Measurements from ENCODE around the gene NUP88.

NUP88 gene

DNA sequence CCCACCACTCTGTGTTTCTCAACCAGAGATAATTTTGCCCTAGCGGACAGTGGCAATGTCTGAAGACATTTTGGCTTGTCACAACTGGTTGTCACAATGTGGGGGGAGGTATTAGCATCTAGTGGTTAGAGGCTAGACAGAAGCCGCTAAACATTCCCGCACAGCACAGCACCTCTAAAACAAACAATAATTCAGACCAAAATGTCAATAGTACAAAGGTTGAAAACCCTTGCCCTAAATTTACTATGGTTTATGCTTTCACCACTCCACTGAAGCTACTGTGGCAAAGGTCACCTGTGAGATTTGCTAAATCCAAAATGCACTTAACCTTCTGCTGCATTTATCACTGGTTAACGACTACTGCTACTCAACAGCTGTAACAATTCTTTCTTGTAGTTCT lies 14.1 kb downstream of the NUP88 start:
- no peak for DNase-seq (ENCODE audit: low read depth in 1 of 2, low spot score in 1 of 2)
- no peak overlapping the region for H3K4me3 ChIP-seq (replicated peaks; ENCODE audit: insufficient read depth, low read length)
- no peak overlapping the region for H3K27ac ChIP-seq (replicated peaks)
- TF ChIP-seq, protein P1, sequence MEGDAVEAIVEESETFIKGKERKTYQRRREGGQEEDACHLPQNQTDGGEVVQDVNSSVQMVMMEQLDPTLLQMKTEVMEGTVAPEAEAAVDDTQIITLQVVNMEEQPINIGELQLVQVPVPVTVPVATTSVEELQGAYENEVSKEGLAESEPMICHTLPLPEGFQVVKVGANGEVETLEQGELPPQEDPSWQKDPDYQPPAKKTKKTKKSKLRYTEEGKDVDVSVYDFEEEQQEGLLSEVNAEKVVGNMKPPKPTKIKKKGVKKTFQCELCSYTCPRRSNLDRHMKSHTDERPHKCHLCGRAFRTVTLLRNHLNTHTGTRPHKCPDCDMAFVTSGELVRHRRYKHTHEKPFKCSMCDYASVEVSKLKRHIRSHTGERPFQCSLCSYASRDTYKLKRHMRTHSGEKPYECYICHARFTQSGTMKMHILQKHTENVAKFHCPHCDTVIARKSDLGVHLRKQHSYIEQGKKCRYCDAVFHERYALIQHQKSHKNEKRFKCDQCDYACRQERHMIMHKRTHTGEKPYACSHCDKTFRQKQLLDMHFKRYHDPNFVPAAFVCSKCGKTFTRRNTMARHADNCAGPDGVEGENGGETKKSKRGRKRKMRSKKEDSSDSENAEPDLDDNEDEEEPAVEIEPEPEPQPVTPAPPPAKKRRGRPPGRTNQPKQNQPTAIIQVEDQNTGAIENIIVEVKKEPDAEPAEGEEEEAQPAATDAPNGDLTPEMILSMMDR (IDR thresholded peaks at IDR 0.05; ENCODE audit: insufficient read depth, low read length), result no peak
- TF ChIP-seq, protein P2, sequence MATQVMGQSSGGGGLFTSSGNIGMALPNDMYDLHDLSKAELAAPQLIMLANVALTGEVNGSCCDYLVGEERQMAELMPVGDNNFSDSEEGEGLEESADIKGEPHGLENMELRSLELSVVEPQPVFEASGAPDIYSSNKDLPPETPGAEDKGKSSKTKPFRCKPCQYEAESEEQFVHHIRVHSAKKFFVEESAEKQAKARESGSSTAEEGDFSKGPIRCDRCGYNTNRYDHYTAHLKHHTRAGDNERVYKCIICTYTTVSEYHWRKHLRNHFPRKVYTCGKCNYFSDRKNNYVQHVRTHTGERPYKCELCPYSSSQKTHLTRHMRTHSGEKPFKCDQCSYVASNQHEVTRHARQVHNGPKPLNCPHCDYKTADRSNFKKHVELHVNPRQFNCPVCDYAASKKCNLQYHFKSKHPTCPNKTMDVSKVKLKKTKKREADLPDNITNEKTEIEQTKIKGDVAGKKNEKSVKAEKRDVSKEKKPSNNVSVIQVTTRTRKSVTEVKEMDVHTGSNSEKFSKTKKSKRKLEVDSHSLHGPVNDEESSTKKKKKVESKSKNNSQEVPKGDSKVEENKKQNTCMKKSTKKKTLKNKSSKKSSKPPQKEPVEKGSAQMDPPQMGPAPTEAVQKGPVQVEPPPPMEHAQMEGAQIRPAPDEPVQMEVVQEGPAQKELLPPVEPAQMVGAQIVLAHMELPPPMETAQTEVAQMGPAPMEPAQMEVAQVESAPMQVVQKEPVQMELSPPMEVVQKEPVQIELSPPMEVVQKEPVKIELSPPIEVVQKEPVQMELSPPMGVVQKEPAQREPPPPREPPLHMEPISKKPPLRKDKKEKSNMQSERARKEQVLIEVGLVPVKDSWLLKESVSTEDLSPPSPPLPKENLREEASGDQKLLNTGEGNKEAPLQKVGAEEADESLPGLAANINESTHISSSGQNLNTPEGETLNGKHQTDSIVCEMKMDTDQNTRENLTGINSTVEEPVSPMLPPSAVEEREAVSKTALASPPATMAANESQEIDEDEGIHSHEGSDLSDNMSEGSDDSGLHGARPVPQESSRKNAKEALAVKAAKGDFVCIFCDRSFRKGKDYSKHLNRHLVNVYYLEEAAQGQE (IDR thresholded peaks at IDR 0.05; ENCODE audit: insufficient replicate concordance, low read depth), result no peak
- TF ChIP-seq SPI1 (IDR thresholded peaks at IDR 0.05; ENCODE audit: borderline replicate concordance, low read depth), result no peak
- no peaks in the 10 kb centered on the region for H3K27me3 ChIP-seq (ENCODE audit: insufficient read depth, poor library complexity, severe bottlenecking)

DNA sequence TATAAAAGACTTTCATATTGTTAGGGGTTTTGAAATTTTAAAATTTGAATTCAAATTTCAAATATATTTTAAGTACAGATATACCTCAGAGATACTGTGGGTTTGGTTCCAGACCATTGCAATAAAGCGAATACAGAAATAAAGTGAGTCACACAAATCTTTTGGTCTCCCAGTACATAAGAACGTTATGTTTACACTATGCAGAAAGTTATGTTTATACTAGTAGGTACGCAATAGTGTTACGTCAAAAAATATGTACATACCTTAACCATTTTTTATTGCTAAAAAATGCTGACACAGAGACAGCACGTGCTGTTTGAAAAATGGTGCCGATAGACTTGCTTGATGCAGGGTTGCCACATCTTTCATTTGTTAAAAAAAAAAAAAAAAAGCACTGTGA lies 19.7 kb downstream of the NUP88 start:
- TF ChIP-seq, protein P1 (IDR thresholded peaks at IDR 0.05; ENCODE audit: insufficient read depth, low read length), result no peak
- TF ChIP-seq SPI1 (IDR thresholded peaks at IDR 0.05; ENCODE audit: borderline replicate concordance, low read depth), result no peak
- no peak for TF ChIP-seq POLR2AphosphoS5 (IDR thresholded peaks at IDR 0.05; ENCODE audit: low read depth)
- TF ChIP-seq, protein P2 (IDR thresholded peaks at IDR 0.05; ENCODE audit: insufficient replicate concordance, low read depth), result no peak
- no peak for TF ChIP-seq GABPA (IDR thresholded peaks at IDR 0.05; ENCODE audit: low read depth)
- DNase-seq (ENCODE audit: low read depth in 1 of 2, low spot score in 1 of 2), result no peak
- no peak overlapping the region for H3K4me3 ChIP-seq (replicated peaks; ENCODE audit: insufficient read depth, low read length)
- H3K27me3 ChIP-seq (ENCODE audit: insufficient read depth, poor library complexity, severe bottlenecking), result no peaks in the 10 kb centered on the region
- H3K27ac ChIP-seq (replicated peaks), result no peak overlapping the region

DNA sequence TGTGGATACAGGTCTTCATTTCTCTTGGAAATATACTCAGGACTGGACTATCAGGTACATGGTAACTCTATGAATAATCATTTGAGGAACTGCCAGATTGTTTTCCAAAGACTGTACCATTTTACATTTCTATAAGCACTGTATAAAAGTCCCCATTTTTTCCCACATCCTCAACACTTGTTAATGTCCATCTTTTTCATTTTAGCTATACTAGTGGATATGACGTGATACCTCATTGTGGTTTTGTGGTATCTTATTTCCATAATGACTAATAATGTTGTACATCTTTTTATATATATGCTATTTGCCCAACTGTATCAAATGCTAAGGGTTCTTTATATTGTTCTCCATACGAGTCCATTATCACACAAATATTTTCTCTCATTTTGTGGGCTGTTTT lies 22.9 kb downstream of the NUP88 start:
- no peaks in the 10 kb centered on the region for H3K27me3 ChIP-seq (ENCODE audit: insufficient read depth, poor library complexity, severe bottlenecking)
- H3K4me3 ChIP-seq (replicated peaks; ENCODE audit: insufficient read depth, low read length), result no peak overlapping the region
- DNase-seq (ENCODE audit: low read depth in 1 of 2, low spot score in 1 of 2), result no peak
- TF ChIP-seq SPI1 (IDR thresholded peaks at IDR 0.05; ENCODE audit: borderline replicate concordance, low read depth), result no peak
- no peak for TF ChIP-seq POLR2AphosphoS5 (IDR thresholded peaks at IDR 0.05; ENCODE audit: low read depth)
- TF ChIP-seq, protein P1 (IDR thresholded peaks at IDR 0.05; ENCODE audit: insufficient read depth, low read length), result no peak
- H3K27ac ChIP-seq (replicated peaks), result no peak overlapping the region

DNA sequence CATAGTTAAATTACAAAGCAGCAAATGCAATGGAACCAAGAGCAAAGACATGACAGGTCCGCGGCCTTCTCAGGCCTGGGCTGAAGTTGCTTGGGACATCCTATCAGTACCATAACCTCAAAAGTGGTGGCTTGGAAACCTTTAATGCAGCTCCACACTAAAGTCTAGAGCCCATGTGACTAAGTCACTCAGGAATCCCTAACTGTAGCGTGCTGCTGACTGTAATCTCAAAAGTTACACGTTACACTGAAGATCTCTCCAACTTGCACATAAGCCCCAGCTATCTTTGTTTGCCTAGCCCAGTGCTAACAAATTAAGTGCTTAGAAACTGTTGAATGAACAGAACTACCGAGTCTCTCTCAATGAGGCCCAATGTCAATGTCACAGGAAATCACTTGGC lies 27.8 kb downstream of the NUP88 start:
- no peaks in the 10 kb centered on the region for H3K27me3 ChIP-seq (ENCODE audit: insufficient read depth, poor library complexity, severe bottlenecking)
- H3K4me3 ChIP-seq (replicated peaks; ENCODE audit: insufficient read depth, low read length), result no peak overlapping the region
- DNase-seq (ENCODE audit: low read depth in 1 of 2, low spot score in 1 of 2), result no peak
- TF ChIP-seq, protein P1 (IDR thresholded peaks at IDR 0.05; ENCODE audit: insufficient read depth, low read length), result no peak
- no peak for TF ChIP-seq POLR2AphosphoS5 (IDR thresholded peaks at IDR 0.05; ENCODE audit: low read depth)
- TF ChIP-seq GABPA (IDR thresholded peaks at IDR 0.05; ENCODE audit: low read depth), result no peak
- TF ChIP-seq SPI1 (IDR thresholded peaks at IDR 0.05; ENCODE audit: borderline replicate concordance, low read depth), result no peak
- TF ChIP-seq, protein P2 (IDR thresholded peaks at IDR 0.05; ENCODE audit: insufficient replicate concordance, low read depth), result no peak
- H3K27ac ChIP-seq (replicated peaks), result no peak overlapping the region

Data from HL-60 (cell line).